Gastroesophageal sphincter (tissue), 3 donors: ENCODE results near the gene RC3H2.
"Not testable (repeated sequence)": the region's sequence is repeated elsewhere in the genome, so short reads cannot be mapped to it uniquely, and the experiment has no call there.

ENCODE experiments used
- EP300 ChIP-seq: sonication (generic); formaldehyde crosslinking; IDR thresholded peaks from one replicate; pipeline ENCODE4 v1.6.1; 2017; ENCODE audit warnings: antibody characterized with exemption, mild to moderate bottlenecking
- POLR2A ChIP-seq, 2 donors: fragments of 450-650 bp; IDR thresholded peaks; one replicate each; pipeline ENCODE4 v1.6.1; 2017; ENCODE audit warnings: antibody characterized with exemption in 2 of 2, mild to moderate bottlenecking in 2 of 2, moderate library complexity in 1 of 2
- TF ChIP-seq, protein P1 (sequence below), 4 experiments: fragments of 200-600 bp in 2 of 4; fragments of 450-650 bp in 2 of 4; sonication (generic) in 1 of 4; IDR thresholded peaks; one replicate each; pipeline ENCODE4 v1.5.1; 2017 to 2019; ENCODE audit warnings: antibody characterized with exemption in 4 of 4, mild to moderate bottlenecking in 2 of 4, moderate library complexity in 2 of 4

GRCh38 chr9:122852085-122852786 is 52.9 kb downstream of the RC3H2 start:
- not testable (repeated sequence) for TF ChIP-seq POLR2A (IDR thresholded peaks at IDR 0.05); EP300
- TF ChIP-seq, protein P1, sequence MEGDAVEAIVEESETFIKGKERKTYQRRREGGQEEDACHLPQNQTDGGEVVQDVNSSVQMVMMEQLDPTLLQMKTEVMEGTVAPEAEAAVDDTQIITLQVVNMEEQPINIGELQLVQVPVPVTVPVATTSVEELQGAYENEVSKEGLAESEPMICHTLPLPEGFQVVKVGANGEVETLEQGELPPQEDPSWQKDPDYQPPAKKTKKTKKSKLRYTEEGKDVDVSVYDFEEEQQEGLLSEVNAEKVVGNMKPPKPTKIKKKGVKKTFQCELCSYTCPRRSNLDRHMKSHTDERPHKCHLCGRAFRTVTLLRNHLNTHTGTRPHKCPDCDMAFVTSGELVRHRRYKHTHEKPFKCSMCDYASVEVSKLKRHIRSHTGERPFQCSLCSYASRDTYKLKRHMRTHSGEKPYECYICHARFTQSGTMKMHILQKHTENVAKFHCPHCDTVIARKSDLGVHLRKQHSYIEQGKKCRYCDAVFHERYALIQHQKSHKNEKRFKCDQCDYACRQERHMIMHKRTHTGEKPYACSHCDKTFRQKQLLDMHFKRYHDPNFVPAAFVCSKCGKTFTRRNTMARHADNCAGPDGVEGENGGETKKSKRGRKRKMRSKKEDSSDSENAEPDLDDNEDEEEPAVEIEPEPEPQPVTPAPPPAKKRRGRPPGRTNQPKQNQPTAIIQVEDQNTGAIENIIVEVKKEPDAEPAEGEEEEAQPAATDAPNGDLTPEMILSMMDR (IDR thresholded peaks at IDR 0.05) = not testable (repeated sequence)
